PFSK-1 (cell line): ENCODE measurements around the gene PNPLA8.

Source experiments
- FOXP2 ChIP-seq: optimal IDR thresholded peaks from 2 replicates; pipeline ENCODE3; 2011; ENCODE audit warnings: borderline replicate concordance, control low read depth, inconsistent platforms; ENCODE audit not compliant: insufficient read depth; ENCODE audit errors: extremely low read length, extremely low read depth
- POLR2AphosphoS5 ChIP-seq: IDR thresholded peaks from 2 replicates; pipeline ENCODE4 v1.6.1; 2012; ENCODE audit warnings: low read depth, mild to moderate bottlenecking, control low read depth, low read length, moderate library complexity
- SIN3A ChIP-seq: IDR thresholded peaks from 2 replicates; pipeline ENCODE4 v1.6.1; 2012; ENCODE audit warnings: mild to moderate bottlenecking, low read length, moderate library complexity, borderline replicate concordance; ENCODE audit not compliant: insufficient read depth
- TAF1 ChIP-seq: IDR thresholded peaks from 2 replicates; pipeline ENCODE4 v1.6.1; 2012; ENCODE audit warnings: low read length, control low read depth, borderline replicate concordance; ENCODE audit not compliant: insufficient read depth
- TF ChIP-seq, protein P1 (sequence below), 2 experiments: IDR thresholded peaks; 2 replicates each; pipeline versions ENCODE4 v1.6.1 to v1.8.0; 2011 to 2012; ENCODE audit warnings: low read depth in 2 of 2, low read length in 2 of 2, control low read depth in 1 of 2, inconsistent platforms in 1 of 2, mild to moderate bottlenecking in 1 of 2, moderate library complexity in 1 of 2; ENCODE audit not compliant: insufficient read depth in 1 of 2

Gene PNPLA8

DNA sequence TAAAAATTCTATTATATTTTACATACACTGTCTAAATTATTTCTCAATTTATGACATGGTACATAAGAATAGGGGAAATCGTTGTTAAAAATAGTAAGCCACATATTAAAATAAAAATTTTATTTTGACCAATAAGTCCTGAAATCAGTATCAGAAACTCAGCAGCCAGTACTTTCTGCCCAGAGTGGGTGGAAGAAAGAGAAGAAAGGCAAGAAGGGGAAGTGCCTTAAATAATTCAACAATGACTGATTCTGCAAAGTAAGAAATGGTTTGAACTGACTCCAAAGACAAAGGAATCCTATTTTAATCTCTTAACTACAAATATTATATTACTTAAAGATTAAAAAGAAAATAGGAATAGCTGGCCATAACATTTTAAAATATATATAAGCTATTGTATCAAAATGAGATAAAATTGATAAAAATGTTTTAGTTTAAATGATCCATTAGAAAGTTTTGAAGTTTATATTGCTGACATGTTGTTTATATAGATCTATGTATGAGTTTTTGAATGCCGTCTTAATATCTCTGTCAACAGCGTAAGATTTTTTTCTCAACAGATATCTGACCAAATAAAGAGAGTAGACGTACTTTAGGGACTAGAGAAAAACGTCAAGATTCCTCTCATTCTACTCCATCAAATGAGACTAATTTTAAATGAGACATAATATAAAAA lies 39.5 kb downstream of the PNPLA8 start:
- no peak for TF ChIP-seq TAF1
- TF ChIP-seq SIN3A = no peak
- no peak for TF ChIP-seq POLR2AphosphoS5
- TF ChIP-seq, protein P1, sequence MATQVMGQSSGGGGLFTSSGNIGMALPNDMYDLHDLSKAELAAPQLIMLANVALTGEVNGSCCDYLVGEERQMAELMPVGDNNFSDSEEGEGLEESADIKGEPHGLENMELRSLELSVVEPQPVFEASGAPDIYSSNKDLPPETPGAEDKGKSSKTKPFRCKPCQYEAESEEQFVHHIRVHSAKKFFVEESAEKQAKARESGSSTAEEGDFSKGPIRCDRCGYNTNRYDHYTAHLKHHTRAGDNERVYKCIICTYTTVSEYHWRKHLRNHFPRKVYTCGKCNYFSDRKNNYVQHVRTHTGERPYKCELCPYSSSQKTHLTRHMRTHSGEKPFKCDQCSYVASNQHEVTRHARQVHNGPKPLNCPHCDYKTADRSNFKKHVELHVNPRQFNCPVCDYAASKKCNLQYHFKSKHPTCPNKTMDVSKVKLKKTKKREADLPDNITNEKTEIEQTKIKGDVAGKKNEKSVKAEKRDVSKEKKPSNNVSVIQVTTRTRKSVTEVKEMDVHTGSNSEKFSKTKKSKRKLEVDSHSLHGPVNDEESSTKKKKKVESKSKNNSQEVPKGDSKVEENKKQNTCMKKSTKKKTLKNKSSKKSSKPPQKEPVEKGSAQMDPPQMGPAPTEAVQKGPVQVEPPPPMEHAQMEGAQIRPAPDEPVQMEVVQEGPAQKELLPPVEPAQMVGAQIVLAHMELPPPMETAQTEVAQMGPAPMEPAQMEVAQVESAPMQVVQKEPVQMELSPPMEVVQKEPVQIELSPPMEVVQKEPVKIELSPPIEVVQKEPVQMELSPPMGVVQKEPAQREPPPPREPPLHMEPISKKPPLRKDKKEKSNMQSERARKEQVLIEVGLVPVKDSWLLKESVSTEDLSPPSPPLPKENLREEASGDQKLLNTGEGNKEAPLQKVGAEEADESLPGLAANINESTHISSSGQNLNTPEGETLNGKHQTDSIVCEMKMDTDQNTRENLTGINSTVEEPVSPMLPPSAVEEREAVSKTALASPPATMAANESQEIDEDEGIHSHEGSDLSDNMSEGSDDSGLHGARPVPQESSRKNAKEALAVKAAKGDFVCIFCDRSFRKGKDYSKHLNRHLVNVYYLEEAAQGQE (IDR thresholded peaks at IDR 0.05; ENCODE audit: insufficient read depth in 1 of 2, low read depth in 2 of 2, low read length in 2 of 2) = no peak
- TF ChIP-seq FOXP2 = no peak

DNA sequence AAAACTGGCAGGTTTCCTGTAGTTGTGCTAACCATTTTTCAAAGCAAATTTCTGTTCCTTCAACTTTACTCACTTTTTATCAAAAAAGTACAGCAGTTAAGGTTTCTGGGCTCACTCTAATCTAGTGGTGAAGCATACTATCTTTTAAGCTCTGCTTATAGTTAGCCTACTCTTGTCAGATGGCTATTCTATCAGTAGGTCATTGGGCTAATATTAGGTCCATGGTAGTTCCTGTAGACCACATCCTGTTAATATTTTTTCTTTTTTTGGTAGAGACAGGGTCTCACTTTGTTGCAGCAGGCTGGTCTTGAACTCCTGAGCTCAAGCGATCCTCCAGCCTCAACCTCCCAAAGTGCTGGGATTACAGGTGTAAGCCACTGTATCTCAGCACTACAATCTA lies 41.8 kb downstream of the PNPLA8 start:
- no peak for TF ChIP-seq SIN3A
- TF ChIP-seq, protein P1 (IDR thresholded peaks at IDR 0.05; ENCODE audit: insufficient read depth in 1 of 2, low read depth in 2 of 2, low read length in 2 of 2) = no peak
- no peak for TF ChIP-seq POLR2AphosphoS5
- no peak for TF ChIP-seq TAF1
- TF ChIP-seq FOXP2 = no peak

DNA sequence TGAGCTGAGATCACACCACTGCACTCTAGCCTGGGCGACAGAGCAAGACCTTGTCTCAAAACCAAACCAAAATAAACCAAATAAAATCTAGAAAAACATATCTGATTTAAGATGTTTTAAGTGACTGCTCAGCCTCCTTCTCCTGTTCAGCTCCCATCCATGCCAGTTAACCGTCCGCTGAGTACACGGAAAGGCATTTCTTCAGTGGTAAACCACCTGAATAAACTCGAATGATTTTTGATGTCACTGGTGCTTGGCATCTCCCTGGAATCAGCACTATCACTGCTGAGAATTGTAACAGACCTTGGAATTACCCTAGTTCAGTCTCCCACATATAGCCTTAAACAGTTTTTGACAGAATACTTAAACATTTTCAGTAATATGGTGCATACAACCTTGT lies 45.6 kb downstream of the PNPLA8 start:
- no peak for TF ChIP-seq TAF1
- TF ChIP-seq, protein P1 (IDR thresholded peaks at IDR 0.05; ENCODE audit: insufficient read depth in 1 of 2, low read depth in 2 of 2, low read length in 2 of 2) = no peak
- no peak for TF ChIP-seq FOXP2
- no peak for TF ChIP-seq POLR2AphosphoS5
- no peak for TF ChIP-seq SIN3A

GRCh38 chr7:108479751-108480150 lies 46.2 kb downstream of the PNPLA8 start:
- TF ChIP-seq FOXP2 (no peak), POLR2AphosphoS5 (no peak)

DNA sequence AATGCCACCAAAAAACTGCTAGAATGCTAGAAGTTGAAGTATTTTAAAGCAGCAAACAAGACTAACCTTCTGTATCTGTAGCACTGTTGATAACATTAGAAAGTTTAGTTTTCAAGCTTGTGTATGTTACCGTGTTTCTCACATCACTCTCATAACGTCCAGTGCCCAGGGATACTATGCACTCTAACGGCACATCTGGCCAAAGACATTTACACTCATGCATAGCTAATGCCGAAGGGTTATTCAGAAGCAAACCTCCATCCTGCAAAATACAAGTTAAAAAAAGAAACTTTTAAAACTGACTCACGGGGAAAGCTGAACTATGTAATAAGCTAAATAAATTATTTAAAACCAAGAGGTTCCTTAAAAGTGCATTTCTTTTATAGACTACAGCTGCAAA lies 46.8 kb downstream of the PNPLA8 start:
- TF ChIP-seq FOXP2 (no peak), SIN3A (no peak), POLR2AphosphoS5 (no peak), TAF1 (no peak)
- TF ChIP-seq, protein P1 (IDR thresholded peaks at IDR 0.05; ENCODE audit: insufficient read depth in 1 of 2, low read depth in 2 of 2, low read length in 2 of 2) = no peak
